ENCODE measurements around the gene OXTR. TPM values are rescaled to one million over a fixed set of nuclear protein-coding genes. Genes with fewer than 3 reads are reported as not detected.

Gene OXTR
- polyA plus RNA-seq, 1 donor = 2.2 TPM

DNA sequence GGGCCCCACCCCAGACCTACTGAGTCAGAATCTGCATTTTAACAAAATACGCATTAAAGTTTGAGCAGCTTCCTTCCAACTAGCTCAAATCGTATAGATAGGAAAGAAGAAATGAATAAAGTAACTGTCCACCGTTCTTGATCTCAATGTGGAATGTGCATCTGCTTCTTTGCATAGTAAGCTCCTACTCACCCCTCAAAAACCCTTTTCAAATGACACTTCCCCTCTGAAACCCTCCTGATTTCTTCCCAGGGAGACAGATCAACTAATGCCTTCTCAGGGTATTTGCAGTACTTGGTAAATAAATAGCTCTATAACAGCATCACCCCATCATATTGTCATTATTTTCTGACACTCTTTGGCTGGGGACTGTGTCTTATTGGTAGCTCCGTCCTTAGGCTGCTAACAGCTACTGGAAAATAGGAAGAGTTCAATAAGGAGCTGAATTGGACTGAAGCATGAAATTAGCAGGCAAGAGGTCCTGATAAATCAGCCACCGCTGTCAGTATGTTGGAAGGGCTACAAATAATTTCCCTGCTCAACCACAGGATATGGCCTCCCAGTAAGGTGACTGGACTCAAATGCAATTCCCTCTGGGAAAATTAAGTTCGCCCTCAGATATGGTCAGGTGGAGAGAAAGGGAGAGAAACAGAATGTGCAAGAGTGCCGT, 10.2 kb downstream of the OXTR start:
- no peak overlapping the region for H3K4me3 ChIP-seq (ENCODE audit: low read length)
- no peak overlapping the region for H3K27ac ChIP-seq (ENCODE audit: low read length)
- WGBS (ENCODE audit: insufficient coverage, low lambda C conversion rate) = 96% methylated on average over 3 of the region's 7 CpGs
- H3K27me3 ChIP-seq (ENCODE audit: control insufficient read depth, insufficient read depth, low read length) = no peaks in the 10 kb centered on the region
- H3K36me3 ChIP-seq (ENCODE audit: control insufficient read depth, insufficient read depth, low read length) = no peaks in the 10 kb centered on the region
- no peak for DNase-seq
- H3K9me3 ChIP-seq (ENCODE audit: control insufficient read depth, low read depth, low read length) = no peaks in the 10 kb centered on the region
- no peaks in the 10 kb centered on the region for H3K4me1 ChIP-seq (ENCODE audit: control insufficient read depth, insufficient read depth, low read length)

GRCh38 chr3:8757551-8758518, 11.6 kb downstream of the OXTR start:
- Histone ChIP-seq H3K36me3 (ENCODE audit: control insufficient read depth, insufficient read depth, low read length) (no peaks in the 10 kb centered on the region), H3K4me3 (ENCODE audit: low read length) (no peak overlapping the region), H3K27me3 (ENCODE audit: control insufficient read depth, insufficient read depth, low read length) (no peaks in the 10 kb centered on the region), H3K9me3 (ENCODE audit: control insufficient read depth, low read depth, low read length) (no peaks in the 10 kb centered on the region), H3K4me1 (ENCODE audit: control insufficient read depth, insufficient read depth, low read length) (no peaks in the 10 kb centered on the region), H3K27ac (ENCODE audit: low read length) (no peak overlapping the region)
- WGBS (ENCODE audit: insufficient coverage, low lambda C conversion rate) = no CpG with 5 or more reads among the region's 24 CpGs
- no peak for DNase-seq

GRCh38 chr3:8756671-8757070, 12.7 kb downstream of the OXTR start:
- H3K36me3 ChIP-seq (ENCODE audit: control insufficient read depth, insufficient read depth, low read length) = no peaks in the 10 kb centered on the region
- WGBS (ENCODE audit: insufficient coverage, low lambda C conversion rate) = 100% methylated on average over 2 of the region's 7 CpGs
- no peak overlapping the region for H3K4me3 ChIP-seq (ENCODE audit: low read length)
- H3K27ac ChIP-seq (ENCODE audit: low read length) = no peak overlapping the region
- no peak for DNase-seq
- H3K4me1 ChIP-seq (ENCODE audit: control insufficient read depth, insufficient read depth, low read length) = no peaks in the 10 kb centered on the region
- H3K9me3 ChIP-seq (ENCODE audit: control insufficient read depth, low read depth, low read length) = no peaks in the 10 kb centered on the region
- no peaks in the 10 kb centered on the region for H3K27me3 ChIP-seq (ENCODE audit: control insufficient read depth, insufficient read depth, low read length)

DNA sequence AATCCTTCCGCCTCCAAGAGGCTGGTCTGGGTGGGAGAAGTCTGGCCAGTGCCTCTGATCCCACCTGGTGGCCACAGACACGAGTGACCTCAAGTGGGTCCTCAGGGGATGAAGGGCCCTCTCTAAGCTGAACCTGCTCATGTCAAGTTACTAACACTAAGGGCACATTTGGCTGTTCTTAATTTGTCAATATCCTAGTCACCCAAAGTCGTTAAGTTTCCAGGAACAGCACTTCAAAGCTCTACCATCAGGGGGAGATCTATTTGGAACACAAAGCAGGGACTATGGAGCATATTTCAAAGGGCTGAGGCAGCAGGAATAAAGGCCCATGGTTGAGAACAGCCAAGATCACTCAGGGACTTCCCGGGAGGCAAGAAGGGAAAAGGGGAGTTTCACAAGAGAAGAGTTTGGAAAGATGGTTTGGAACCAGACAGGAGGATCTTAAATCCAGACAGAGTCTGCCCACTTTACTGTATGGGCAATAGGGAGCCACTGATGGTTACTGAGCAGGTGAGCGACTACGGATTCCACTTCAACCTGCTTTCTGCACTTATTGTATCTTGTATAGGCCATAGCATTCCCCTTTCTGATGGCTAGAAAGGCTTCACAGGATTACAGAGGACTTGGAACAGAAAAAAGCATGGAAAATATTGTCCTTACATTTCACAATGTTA, 13.7 kb downstream of the OXTR start:
- DNase-seq = no peak
- Histone ChIP-seq H3K27me3 (ENCODE audit: control insufficient read depth, insufficient read depth, low read length) (no peaks in the 10 kb centered on the region), H3K9me3 (ENCODE audit: control insufficient read depth, low read depth, low read length) (no peaks in the 10 kb centered on the region), H3K27ac (ENCODE audit: low read length) (no peak overlapping the region), H3K4me3 (ENCODE audit: low read length) (no peak overlapping the region), H3K4me1 (ENCODE audit: control insufficient read depth, insufficient read depth, low read length) (no peaks in the 10 kb centered on the region), H3K36me3 (ENCODE audit: control insufficient read depth, insufficient read depth, low read length) (no peaks in the 10 kb centered on the region)
- no CpG with 5 or more reads among the region's 6 CpGs for WGBS (ENCODE audit: insufficient coverage, low lambda C conversion rate)

DNA sequence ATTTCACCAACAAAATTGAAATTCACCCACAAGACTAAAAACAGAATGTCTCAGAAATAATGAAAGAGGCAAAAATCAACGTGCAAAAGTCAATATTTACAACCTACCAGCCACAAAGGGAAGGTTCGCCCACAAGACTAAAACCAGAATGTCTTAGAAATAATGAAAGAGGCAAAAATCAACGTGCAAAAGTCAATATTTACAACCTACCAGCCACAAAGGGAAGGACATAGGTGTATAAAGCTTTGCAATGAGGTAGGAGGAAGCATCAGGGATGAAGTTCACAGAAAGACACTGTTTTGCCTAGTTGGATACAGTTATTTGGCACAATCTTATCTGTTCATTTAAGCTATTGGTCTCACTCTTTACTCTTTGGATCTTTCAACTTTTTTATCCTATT, 14.3 kb downstream of the OXTR start:
- Histone ChIP-seq H3K36me3 (ENCODE audit: control insufficient read depth, insufficient read depth, low read length) (no peaks in the 10 kb centered on the region), H3K4me1 (ENCODE audit: control insufficient read depth, insufficient read depth, low read length) (no peaks in the 10 kb centered on the region), H3K9me3 (ENCODE audit: control insufficient read depth, low read depth, low read length) (no peaks in the 10 kb centered on the region), H3K4me3 (ENCODE audit: low read length) (no peak overlapping the region), H3K27me3 (ENCODE audit: control insufficient read depth, insufficient read depth, low read length) (no peaks in the 10 kb centered on the region), H3K27ac (ENCODE audit: low read length) (no peak overlapping the region)
- WGBS (ENCODE audit: insufficient coverage, low lambda C conversion rate) = 55% methylated on average over 3 of the region's 3 CpGs
- DNase-seq = no peak

GRCh38 chr3:8752832-8753231, 16.6 kb downstream of the OXTR start:
- WGBS (ENCODE audit: insufficient coverage, low lambda C conversion rate) = no CpG with 5 or more reads among the region's 14 CpGs
- H3K4me3 ChIP-seq (ENCODE audit: low read length) = no peak overlapping the region
- DNase-seq = no peak
- H3K4me1 ChIP-seq (ENCODE audit: control insufficient read depth, insufficient read depth, low read length) = no peaks in the 10 kb centered on the region
- H3K9me3 ChIP-seq (ENCODE audit: control insufficient read depth, low read depth, low read length) = no peaks in the 10 kb centered on the region
- H3K27ac ChIP-seq (ENCODE audit: low read length) = no peak overlapping the region
- H3K36me3 ChIP-seq (ENCODE audit: control insufficient read depth, insufficient read depth, low read length) = no peaks in the 10 kb centered on the region
- no peaks in the 10 kb centered on the region for H3K27me3 ChIP-seq (ENCODE audit: control insufficient read depth, insufficient read depth, low read length)

DNA sequence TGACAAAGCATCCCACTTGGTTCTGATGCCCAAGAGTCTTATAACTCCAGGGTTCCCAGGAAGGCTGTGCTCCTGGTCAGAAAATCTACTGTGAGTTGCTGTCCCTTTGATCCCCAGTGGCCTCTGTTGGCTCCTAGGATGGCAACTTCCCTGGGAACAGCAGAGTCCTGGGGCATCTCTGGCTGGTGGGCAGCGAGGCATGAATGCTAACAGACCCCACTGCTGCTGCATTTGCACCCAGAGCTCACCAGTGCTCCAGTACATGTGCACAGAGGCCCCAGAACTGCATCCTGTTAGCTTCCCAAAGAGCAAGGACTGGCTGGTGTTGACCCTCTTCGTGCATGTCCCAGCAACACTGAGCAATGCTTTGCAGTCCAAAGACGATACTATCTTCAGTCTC, 20.1 kb downstream of the OXTR start:
- no peaks in the 10 kb centered on the region for H3K9me3 ChIP-seq (ENCODE audit: control insufficient read depth, low read depth, low read length)
- H3K4me3 ChIP-seq (ENCODE audit: low read length) = no peak overlapping the region
- WGBS (ENCODE audit: insufficient coverage, low lambda C conversion rate) = no CpG with 5 or more reads among the region's 3 CpGs
- no peak for DNase-seq
- no peak overlapping the region for H3K27ac ChIP-seq (ENCODE audit: low read length)
- no peaks in the 10 kb centered on the region for H3K36me3 ChIP-seq (ENCODE audit: control insufficient read depth, insufficient read depth, low read length)
- H3K4me1 ChIP-seq (ENCODE audit: control insufficient read depth, insufficient read depth, low read length) = no peaks in the 10 kb centered on the region
- H3K27me3 ChIP-seq (ENCODE audit: control insufficient read depth, insufficient read depth, low read length) = no peaks in the 10 kb centered on the region

- Histone ChIP-seq H3K4me3 (ENCODE audit: low read length) (no peak overlapping the region), H3K27me3 (ENCODE audit: control insufficient read depth, insufficient read depth, low read length) (no peaks in the 10 kb centered on the region), H3K27ac (ENCODE audit: low read length) (no peak overlapping the region), H3K9me3 (ENCODE audit: control insufficient read depth, low read depth, low read length) (no peaks in the 10 kb centered on the region), H3K4me1 (ENCODE audit: control insufficient read depth, insufficient read depth, low read length) (peaks cover under 1% of the 10 kb centered on the region), H3K36me3 (ENCODE audit: control insufficient read depth, insufficient read depth, low read length) (no peaks in the 10 kb centered on the region)
- DNase-seq = no peak
- 80% methylated on average over 1 of the region's 7 CpGs for WGBS (ENCODE audit: insufficient coverage, low lambda C conversion rate)
Observed at GRCh38 chr3:8746780-8747345, 22.6 kb downstream of the OXTR start.

GRCh38 chr3:8745619-8746370, 23.6 kb downstream of the OXTR start:
- Histone ChIP-seq H3K27ac (ENCODE audit: low read length) (no peak overlapping the region), H3K4me1 (ENCODE audit: control insufficient read depth, insufficient read depth, low read length) (peaks cover 11% of the 10 kb centered on the region), H3K9me3 (ENCODE audit: control insufficient read depth, low read depth, low read length) (no peaks in the 10 kb centered on the region), H3K36me3 (ENCODE audit: control insufficient read depth, insufficient read depth, low read length) (no peaks in the 10 kb centered on the region), H3K4me3 (ENCODE audit: low read length) (no peak overlapping the region), H3K27me3 (ENCODE audit: control insufficient read depth, insufficient read depth, low read length) (no peaks in the 10 kb centered on the region)
- WGBS (ENCODE audit: insufficient coverage, low lambda C conversion rate) = no CpG with 5 or more reads among the region's 25 CpGs
- DNase-seq = no peak

Measured in large intestine (tissue), 3 donors.